K562 (cell line): ENCODE results near the gene CACNA1E. TPM values are rescaled to one million over a fixed set of nuclear protein-coding genes. Genes with fewer than 3 reads are reported as not detected.

Source experiments
- ATAC-seq: fragments of 200-7000 bp; cut with Tn5 transposase; 3 replicates; pipeline ENCODE4 v1.9.1; 2020; ENCODE audit warnings: moderate library complexity
- BruUV-seq: library from RNA; stranded (reverse); fragments of 400-500 nt; replicated peaks from 2 replicates; lab custom pipeline; 2021; lab: Mats Ljungman, UMichigan
- CTCF ChIA-PET: fragments of 300-600 bp; formaldehyde crosslinking; extraction: SDS; loops from one replicate; lab custom pipeline; 2021; ENCODE audit warnings: low intra/inter-chr PET ratio; lab: Yijun Ruan, JAX
- POLR2A ChIA-PET: fragments of 300-600, 350-650 bp; sonication (Branson Sonifier 250); formaldehyde crosslinking; extraction: SDS; loops from one replicate; lab custom pipeline; 2021; ENCODE audit warnings: antibody characterized with exemption, inconsistent platforms; lab: Yijun Ruan, JAX
- DNase-seq, 4 experiments: peaks; one replicate each; pipeline versions ENCODE4 v3.0.0 to v3.0.0-alpha.2; 2011 to 2018; ENCODE audit warnings: low spot score in 3 of 4, mixed read lengths in 3 of 4; ENCODE audit errors: extremely low read depth in 1 of 4
- FAIRE-seq: peaks from 2 replicates; lab custom pipeline; 2011; peaks lifted over from hg19 to GRCh38; lab: Jason Lieb, UNC
- H2AFZ ChIP-seq: 2 replicates; pipeline ENCODE4 v1.6.0; 2011; ENCODE audit warnings: low read depth, low read length, control low read depth, inconsistent platforms
- H3K27ac ChIP-seq: fragments of 200-600 bp; 3 replicates; pipeline ENCODE4 v1.8.0; 2011; ENCODE audit warnings: low read depth, mild to moderate bottlenecking, control low read depth, inconsistent platforms, low read length, moderate library complexity, mixed read lengths; ENCODE audit errors: extremely low read depth
- H3K27me3 ChIP-seq, 2 experiments: fragments of 300-600 bp in 1 of 2; 2 replicates in 1 of 2; 3 replicates in 1 of 2; pipeline versions ENCODE4 v1.6.0 to v1.8.0; 2011; ENCODE audit warnings: inconsistent platforms in 2 of 2, low read length in 2 of 2, mild to moderate bottlenecking in 1 of 2, mixed read lengths in 1 of 2, moderate library complexity in 1 of 2; ENCODE audit not compliant: control insufficient read depth in 2 of 2, insufficient read depth in 2 of 2
- H3K36me3 ChIP-seq: fragments of 300-600 bp; 3 replicates; pipeline ENCODE4 v1.8.0; 2011; ENCODE audit warnings: mild to moderate bottlenecking, low read length, inconsistent platforms; ENCODE audit not compliant: control insufficient read depth, insufficient read depth
- H3K4me1 ChIP-seq, 2 experiments: fragments of 200-600 bp in 1 of 2; replicated peaks in 1 of 2; 2 replicates in 1 of 2; 3 replicates in 1 of 2; pipeline versions ENCODE4 v1.5.1 to v1.8.0; 2011; ENCODE audit warnings: inconsistent platforms in 2 of 2, low read length in 2 of 2, mild to moderate bottlenecking in 1 of 2, mixed read lengths in 1 of 2, moderate library complexity in 1 of 2; ENCODE audit not compliant: control insufficient read depth in 2 of 2, insufficient read depth in 2 of 2
- H3K4me2 ChIP-seq: 2 replicates; pipeline ENCODE4 v1.6.1; 2011; ENCODE audit warnings: low read length, control low read depth, inconsistent platforms, mixed read lengths; ENCODE audit not compliant: insufficient read depth
- H3K4me3 ChIP-seq: fragments of 200-600 bp; sonication (generic), shearing (Covaris generic); 2 replicates; pipeline ENCODE4 v1.5.1; 2016; ENCODE audit warnings: control low read depth, inconsistent platforms
- H3K79me2 ChIP-seq: fragments of 200-600 bp; 3 replicates; pipeline ENCODE4 v1.8.0; 2011; ENCODE audit warnings: low read length, inconsistent platforms; ENCODE audit not compliant: control insufficient read depth, insufficient read depth
- H3K9ac ChIP-seq, 2 experiments: 2 replicates each; pipeline versions ENCODE4 v1.6.0 to v1.6.1; 2011; ENCODE audit warnings: low read depth in 2 of 2, low read length in 2 of 2, control low read depth in 1 of 2, inconsistent platforms in 1 of 2, mild to moderate bottlenecking in 1 of 2, mixed read lengths in 1 of 2; ENCODE audit not compliant: insufficient read depth in 1 of 2
- H3K9me1 ChIP-seq: one replicate; pipeline ENCODE4 v1.6.0; 2011; ENCODE audit warnings: inconsistent platforms, mild to moderate bottlenecking, low read length, moderate library complexity; ENCODE audit not compliant: control insufficient read depth, insufficient read depth
- H3K9me3 ChIP-seq: replicated peaks from 2 replicates; pipeline ENCODE4 v1.5.1; 2011; ENCODE audit warnings: low read depth, low read length, inconsistent platforms; ENCODE audit not compliant: control insufficient read depth, insufficient read depth
- H4K20me1 ChIP-seq: replicated peaks from 2 replicates; pipeline ENCODE4 v1.6.1; 2011; ENCODE audit warnings: low read length, inconsistent platforms, mixed read lengths; ENCODE audit not compliant: control insufficient read depth, insufficient read depth
- HBP1 ChIP-seq: fragments of 450-650 bp; formaldehyde crosslinking; IDR thresholded peaks from 2 replicates; pipeline ENCODE4 v1.4.0; 2022; ENCODE audit warnings: missing genetic modification characterization
- WGBS: fragments of 100-300 bp; shearing (Covaris generic); methylation state at CpG from one replicate; pipeline ENCODE4 v1.1.6; 2016; ENCODE audit warnings: low coverage, mixed read lengths; ENCODE audit not compliant: insufficient coverage; ENCODE audit errors: missing lambda C conversion rate; 5-methylcytosine and 5-hydroxymethylcytosine counted together
- in situ Hi-C: fragments of 300-500 bp; cut with MboI; formaldehyde crosslinking; loops from 4 replicates; pipeline ENCODE4 v1.15.0; 2018; ENCODE audit warnings: inconsistent platforms, mixed read lengths
- intact Hi-C: fragments of 100-400 bp; cut with micrococcal nuclease; formaldehyde crosslinking; loops from 2 replicates; pipeline ENCODE4 v1.14.2; 2022
- polyA plus RNA-seq, 8 experiments: library from polyadenylated mRNA; depleted of rRNA in 4 of 8; stranded (reverse) in 5 of 8; unstranded in 3 of 8; fragments of >200 nt; fragmentation: Nextera tagmentation in 2 of 8; fragmentation: Illumina TruSeq in 1 of 8; extraction: Ambion mirVana in 2 of 8; extraction: Trizol in 1 of 8; gene quantifications; 2 replicates each; pipeline versions ENCODE4 v1.2.1 to v1.2.3, GENCODE V29; 2011 to 2014; ENCODE audit warnings: inconsistent platforms in 1 of 8, missing spikeins in 1 of 8
- total RNA-seq, 7 experiments: library from RNA; depleted of rRNA in 6 of 7; stranded (reverse); fragments of >200 nt in 6 of 7; fragmentation: Illumina TruSeq in 2 of 7; extraction: Trizol in 2 of 7; gene quantifications; 2 replicates each; pipeline versions ENCODE4 v1.2.1 to v1.2.3, GENCODE V29; 2011 to 2021; ENCODE audit warnings: low replicate concordance in 1 of 7
- TF ChIP-seq, protein P1 (sequence below): sonication (generic); formaldehyde crosslinking; IDR thresholded peaks from 2 replicates; pipeline ENCODE4 v1.8.0; 2022; ENCODE audit warnings: mild to moderate bottlenecking, missing genetic modification reagents
- TF ChIP-seq, protein P2 (sequence below): sonication (generic); formaldehyde crosslinking; IDR thresholded peaks from 2 replicates; pipeline ENCODE4 v1.5.0; 2020; ENCODE audit warnings: missing genetic modification reagents

CACNA1E gene
- total and polyA plus RNA-seq, 9 of the 15 experiments (the other 6 are each of a cell fraction or from before 2014, with no cell fraction given), result under 0.01 to 0.04 TPM; not detected in 7

- intact Hi-C loops (no loop called here), in situ Hi-C loops (no loop called here)
- no TSS peak for BruUV-seq
- Histone ChIP-seq H3K9me3 (no peaks in the 10 kb centered on the region), H3K9me1 (no peaks in the 10 kb centered on the region), H2AFZ (no peak overlapping the region), H4K20me1 (no peaks in the 10 kb centered on the region), H3K27ac (no peak overlapping the region), H3K79me2 (no peaks in the 10 kb centered on the region), H3K4me2 (no peak overlapping the region), H3K4me1 (no peaks in the 10 kb centered on the region), H3K4me3 (no peak overlapping the region), H3K9ac (no peak overlapping the region), H3K27me3 (no peaks in the 10 kb centered on the region), H3K36me3 (no peaks in the 10 kb centered on the region)
- ATAC-seq, result no peak
- TF ChIP-seq, protein P1, sequence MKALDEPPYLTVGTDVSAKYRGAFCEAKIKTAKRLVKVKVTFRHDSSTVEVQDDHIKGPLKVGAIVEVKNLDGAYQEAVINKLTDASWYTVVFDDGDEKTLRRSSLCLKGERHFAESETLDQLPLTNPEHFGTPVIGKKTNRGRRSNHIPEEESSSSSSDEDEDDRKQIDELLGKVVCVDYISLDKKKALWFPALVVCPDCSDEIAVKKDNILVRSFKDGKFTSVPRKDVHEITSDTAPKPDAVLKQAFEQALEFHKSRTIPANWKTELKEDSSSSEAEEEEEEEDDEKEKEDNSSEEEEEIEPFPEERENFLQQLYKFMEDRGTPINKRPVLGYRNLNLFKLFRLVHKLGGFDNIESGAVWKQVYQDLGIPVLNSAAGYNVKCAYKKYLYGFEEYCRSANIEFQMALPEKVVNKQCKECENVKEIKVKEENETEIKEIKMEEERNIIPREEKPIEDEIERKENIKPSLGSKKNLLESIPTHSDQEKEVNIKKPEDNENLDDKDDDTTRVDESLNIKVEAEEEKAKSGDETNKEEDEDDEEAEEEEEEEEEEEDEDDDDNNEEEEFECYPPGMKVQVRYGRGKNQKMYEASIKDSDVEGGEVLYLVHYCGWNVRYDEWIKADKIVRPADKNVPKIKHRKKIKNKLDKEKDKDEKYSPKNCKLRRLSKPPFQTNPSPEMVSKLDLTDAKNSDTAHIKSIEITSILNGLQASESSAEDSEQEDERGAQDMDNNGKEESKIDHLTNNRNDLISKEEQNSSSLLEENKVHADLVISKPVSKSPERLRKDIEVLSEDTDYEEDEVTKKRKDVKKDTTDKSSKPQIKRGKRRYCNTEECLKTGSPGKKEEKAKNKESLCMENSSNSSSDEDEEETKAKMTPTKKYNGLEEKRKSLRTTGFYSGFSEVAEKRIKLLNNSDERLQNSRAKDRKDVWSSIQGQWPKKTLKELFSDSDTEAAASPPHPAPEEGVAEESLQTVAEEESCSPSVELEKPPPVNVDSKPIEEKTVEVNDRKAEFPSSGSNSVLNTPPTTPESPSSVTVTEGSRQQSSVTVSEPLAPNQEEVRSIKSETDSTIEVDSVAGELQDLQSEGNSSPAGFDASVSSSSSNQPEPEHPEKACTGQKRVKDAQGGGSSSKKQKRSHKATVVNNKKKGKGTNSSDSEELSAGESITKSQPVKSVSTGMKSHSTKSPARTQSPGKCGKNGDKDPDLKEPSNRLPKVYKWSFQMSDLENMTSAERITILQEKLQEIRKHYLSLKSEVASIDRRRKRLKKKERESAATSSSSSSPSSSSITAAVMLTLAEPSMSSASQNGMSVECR (CRISPR knock-in tag), result no peak
- TF ChIP-seq HBP1 (CRISPR knock-in tag), result no peak
- TF ChIP-seq, protein P2, sequence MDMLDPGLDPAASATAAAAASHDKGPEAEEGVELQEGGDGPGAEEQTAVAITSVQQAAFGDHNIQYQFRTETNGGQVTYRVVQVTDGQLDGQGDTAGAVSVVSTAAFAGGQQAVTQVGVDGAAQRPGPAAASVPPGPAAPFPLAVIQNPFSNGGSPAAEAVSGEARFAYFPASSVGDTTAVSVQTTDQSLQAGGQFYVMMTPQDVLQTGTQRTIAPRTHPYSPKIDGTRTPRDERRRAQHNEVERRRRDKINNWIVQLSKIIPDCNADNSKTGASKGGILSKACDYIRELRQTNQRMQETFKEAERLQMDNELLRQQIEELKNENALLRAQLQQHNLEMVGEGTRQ (CRISPR knock-in tag), result 0 out of 2 replicates have a peak, but pooled peaks have one; percentile 2
- no peak for FAIRE-seq
- POLR2A ChIA-PET, result no interaction called here
- no peak for DNase-seq
- 1% methylated on average over 4 of the region's 4 CpGs for WGBS
- CTCF ChIA-PET, result no interaction called here
Measured at GRCh38 chr1:181513786-181514297, 30.5 kb downstream of the CACNA1E start.
